Neural progenitor cell (in vitro differentiated cells): ENCODE measurements around the gene VPS41. TPM values are rescaled to one million over a fixed set of nuclear protein-coding genes. Genes with fewer than 3 reads are reported as not detected.

Experiments
- DNase-seq: peaks from one replicate; pipeline ENCODE4 v3.0.0-alpha.2; 2016; ENCODE audit warnings: low spot score
- H2AFZ ChIP-seq: fragments of 200-600 bp; sonication (generic); replicated peaks from 2 replicates; pipeline ENCODE4 v1.6.1; 2016; ENCODE audit warnings: antibody characterized with exemption
- H3F3A ChIP-seq: fragments of 200-600 bp; sonication (generic); 2 replicates; pipeline ENCODE4 v1.6.1; 2016; ENCODE audit warnings: antibody characterized with exemption, low read depth
- H3K27ac ChIP-seq: fragments of 200-600 bp; sonication (generic); 2 replicates; pipeline ENCODE4 v1.5.1; 2016; ENCODE audit warnings: mild to moderate bottlenecking
- H3K27me3 ChIP-seq: fragments of 200-600 bp; sonication (generic); 2 replicates; pipeline ENCODE4 v1.6.1; 2016; ENCODE audit warnings: mild to moderate bottlenecking, moderate library complexity
- H3K36me3 ChIP-seq: fragments of 200-600 bp; sonication (generic); 2 replicates; pipeline ENCODE4 v1.5.1; 2016
- H3K4me1 ChIP-seq: fragments of 200-600 bp; sonication (generic); 2 replicates; pipeline ENCODE4 v1.6.1; 2016; ENCODE audit warnings: mixed run types
- H3K4me2 ChIP-seq: fragments of 200-600 bp; sonication (generic); 2 replicates; pipeline ENCODE4 v1.6.1; 2016
- H3K4me3 ChIP-seq: fragments of 200-600 bp; sonication (generic); 2 replicates; pipeline ENCODE4 v1.5.1; 2016
- H3K79me2 ChIP-seq: fragments of 200-600 bp; sonication (generic); 2 replicates; pipeline ENCODE4 v1.6.1; 2016; ENCODE audit warnings: low read depth
- H3K9ac ChIP-seq: fragments of 200-600 bp; sonication (generic); 2 replicates; pipeline ENCODE4 v1.6.1; 2016
- H3K9me3 ChIP-seq: fragments of 200-600 bp; sonication (generic); 2 replicates; pipeline ENCODE4 v1.5.1; 2016; ENCODE audit warnings: low read depth
- H4K20me1 ChIP-seq: fragments of 200-600 bp; sonication (generic); 2 replicates; pipeline ENCODE4 v1.6.1; 2016; ENCODE audit warnings: low read depth
- H3K27ac Mint-ChIP-seq: 3 replicates; pipeline ENCODE4 v1.8.0; 2021; ENCODE audit warnings: mixed read lengths
- H3K27me3 Mint-ChIP-seq: 2 replicates; pipeline ENCODE4 v1.8.0; 2022; ENCODE audit warnings: low read depth, mild to moderate bottlenecking, inconsistent platforms, moderate library complexity, mixed read lengths; ENCODE audit not compliant: insufficient read depth
- H3K36me3 Mint-ChIP-seq: 3 replicates; pipeline ENCODE4 v1.8.0; 2021; ENCODE audit warnings: mixed read lengths
- H3K4me1 Mint-ChIP-seq: 3 replicates; pipeline ENCODE4 v1.8.0; 2021; ENCODE audit warnings: mixed read lengths
- H3K4me3 Mint-ChIP-seq: 3 replicates; pipeline ENCODE4 v1.8.0; 2021; ENCODE audit warnings: mild to moderate bottlenecking, moderate library complexity, mixed read lengths
- H3K9me3 Mint-ChIP-seq: 3 replicates; pipeline ENCODE4 v1.8.0; 2020; ENCODE audit warnings: mixed read lengths
- EZH2 ChIP-seq: fragments of 200-600 bp; sonication (generic); IDR thresholded peaks from 2 replicates; pipeline ENCODE4 v1.6.1; 2017; ENCODE audit warnings: antibody characterized with exemption, mild to moderate bottlenecking, moderate library complexity
- EZH2phosphoT487 ChIP-seq: fragments of 200-600 bp; sonication (generic); IDR thresholded peaks from 2 replicates; pipeline ENCODE4 v1.6.1; 2017; ENCODE audit warnings: antibody characterized with exemption
- total RNA-seq: library from RNA; depleted of rRNA; stranded (reverse); fragments of >200 nt; gene quantifications from 2 replicates; pipeline ENCODE4 v1.2.3, GENCODE V29; 2015; ENCODE audit warnings: low replicate concordance
- TF ChIP-seq, protein P1 (sequence below): fragments of 200-600 bp; sonication (generic); IDR thresholded peaks from 2 replicates; pipeline ENCODE4 v1.5.1; 2017; ENCODE audit warnings: antibody characterized with exemption, mild to moderate bottlenecking

VPS41 gene
- total RNA-seq, 1 donor from 2014 or later: 92.3 TPM

DNA sequence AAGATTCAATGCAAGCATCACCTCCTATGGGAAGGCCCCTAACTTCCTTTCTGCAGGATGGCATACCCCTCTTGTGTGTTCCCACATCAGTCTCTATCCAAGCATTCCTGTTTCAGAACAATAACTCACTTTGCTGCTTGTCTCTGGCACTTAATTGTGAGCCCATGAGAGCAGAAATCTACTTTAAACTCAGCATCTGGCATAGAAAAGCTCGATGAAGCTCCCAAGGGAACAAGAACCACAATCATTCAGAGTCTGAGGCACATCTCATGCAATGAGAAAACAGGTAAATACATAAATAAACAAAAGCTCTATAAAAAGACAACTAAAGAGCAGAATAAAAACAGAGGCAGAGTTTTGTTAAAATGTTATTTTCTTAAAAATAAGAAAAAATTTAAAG is 66.2 kb downstream of the VPS41 start:
- H3K9me3 ChIP-seq: no peaks in the 10 kb centered on the region
- Mint-ChIP-seq H3K4me3 (no peak overlapping the region), H3K27ac (no peak overlapping the region)

DNA sequence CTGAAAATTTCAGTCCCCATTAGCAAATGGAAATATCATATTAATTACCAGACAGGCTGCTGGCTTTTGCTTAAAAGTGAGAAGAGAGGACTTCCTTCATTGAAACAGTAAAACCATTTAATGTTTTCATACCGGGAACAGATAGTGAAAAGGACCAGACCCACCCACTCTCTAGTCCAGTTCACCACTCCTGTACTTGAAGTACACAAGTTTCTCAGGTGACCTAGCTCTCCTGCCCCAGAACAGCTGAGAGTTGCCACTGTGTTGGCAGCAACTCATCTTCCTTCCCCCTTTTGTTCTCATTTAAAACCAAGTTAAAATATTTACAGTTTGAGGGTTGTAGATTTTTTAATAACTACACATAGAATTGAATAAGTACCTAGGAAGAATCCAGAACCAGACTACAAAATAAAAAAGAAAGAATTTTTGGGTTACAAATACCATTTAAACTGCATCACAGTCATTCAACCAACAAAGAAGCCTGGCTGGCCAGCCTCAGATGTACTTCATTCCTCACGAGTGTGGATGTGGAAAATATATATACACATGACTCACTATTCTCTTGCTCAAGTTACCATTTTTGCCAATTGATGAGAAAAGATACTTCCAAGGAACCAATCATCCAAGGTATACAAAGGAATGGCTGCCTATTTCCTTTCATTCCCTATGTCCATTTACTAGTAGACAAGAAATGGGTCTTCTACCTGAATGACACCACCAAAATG is 68.1 kb downstream of the VPS41 start:
- H3K36me3 ChIP-seq: no peaks in the 10 kb centered on the region
- no peak overlapping the region for H3K4me2 ChIP-seq
- H3F3A ChIP-seq: no peaks in the 10 kb centered on the region
- H2AFZ ChIP-seq: no peak overlapping the region
- H3K4me1 ChIP-seq: peaks cover 5% of the 10 kb centered on the region
- H3K36me3 Mint-ChIP-seq: no peaks in the 10 kb centered on the region
- no peaks in the 10 kb centered on the region for H3K9me3 ChIP-seq
- TF ChIP-seq EZH2 (no peak), EZH2phosphoT487 (no peak)
- TF ChIP-seq, protein P1, sequence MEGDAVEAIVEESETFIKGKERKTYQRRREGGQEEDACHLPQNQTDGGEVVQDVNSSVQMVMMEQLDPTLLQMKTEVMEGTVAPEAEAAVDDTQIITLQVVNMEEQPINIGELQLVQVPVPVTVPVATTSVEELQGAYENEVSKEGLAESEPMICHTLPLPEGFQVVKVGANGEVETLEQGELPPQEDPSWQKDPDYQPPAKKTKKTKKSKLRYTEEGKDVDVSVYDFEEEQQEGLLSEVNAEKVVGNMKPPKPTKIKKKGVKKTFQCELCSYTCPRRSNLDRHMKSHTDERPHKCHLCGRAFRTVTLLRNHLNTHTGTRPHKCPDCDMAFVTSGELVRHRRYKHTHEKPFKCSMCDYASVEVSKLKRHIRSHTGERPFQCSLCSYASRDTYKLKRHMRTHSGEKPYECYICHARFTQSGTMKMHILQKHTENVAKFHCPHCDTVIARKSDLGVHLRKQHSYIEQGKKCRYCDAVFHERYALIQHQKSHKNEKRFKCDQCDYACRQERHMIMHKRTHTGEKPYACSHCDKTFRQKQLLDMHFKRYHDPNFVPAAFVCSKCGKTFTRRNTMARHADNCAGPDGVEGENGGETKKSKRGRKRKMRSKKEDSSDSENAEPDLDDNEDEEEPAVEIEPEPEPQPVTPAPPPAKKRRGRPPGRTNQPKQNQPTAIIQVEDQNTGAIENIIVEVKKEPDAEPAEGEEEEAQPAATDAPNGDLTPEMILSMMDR: no peak
- H3K4me1 Mint-ChIP-seq: no peaks in the 10 kb centered on the region
- no peak overlapping the region for H3K4me3 Mint-ChIP-seq
- H3K27ac Mint-ChIP-seq: no peak overlapping the region
- peaks cover 3% of the 10 kb centered on the region for H4K20me1 ChIP-seq
- no peaks in the 10 kb centered on the region for H3K27me3 ChIP-seq
- no peak overlapping the region for H3K9ac ChIP-seq
- no peak overlapping the region for H3K4me3 ChIP-seq
- no peak for DNase-seq
- H3K79me2 ChIP-seq: peaks cover 19% of the 10 kb centered on the region
- H3K27ac ChIP-seq: no peak overlapping the region
- H3K9me3 Mint-ChIP-seq: no peaks in the 10 kb centered on the region
- no peaks in the 10 kb centered on the region for H3K27me3 Mint-ChIP-seq

More for the DNA sequence above, 66.2 kb downstream of the VPS41 start:
- H3K9me3 Mint-ChIP-seq: no peaks in the 10 kb centered on the region
- Histone ChIP-seq H3K27ac (no peak overlapping the region), H3K9ac (no peak overlapping the region), H2AFZ (no peak overlapping the region), H4K20me1 (peaks cover 3% of the 10 kb centered on the region), H3K4me3 (no peak overlapping the region), H3K79me2 (peaks cover 19% of the 10 kb centered on the region), H3K27me3 (no peaks in the 10 kb centered on the region), H3F3A (no peaks in the 10 kb centered on the region), H3K4me1 (peaks cover 5% of the 10 kb centered on the region), H3K4me2 (no peak overlapping the region), H3K36me3 (no peaks in the 10 kb centered on the region)
- H3K36me3 Mint-ChIP-seq: no peaks in the 10 kb centered on the region
- TF ChIP-seq EZH2phosphoT487 (no peak), EZH2 (no peak)
- TF ChIP-seq, protein P1: no peak
- no peaks in the 10 kb centered on the region for H3K4me1 Mint-ChIP-seq
- H3K27me3 Mint-ChIP-seq: no peaks in the 10 kb centered on the region
- no peak for DNase-seq

DNA sequence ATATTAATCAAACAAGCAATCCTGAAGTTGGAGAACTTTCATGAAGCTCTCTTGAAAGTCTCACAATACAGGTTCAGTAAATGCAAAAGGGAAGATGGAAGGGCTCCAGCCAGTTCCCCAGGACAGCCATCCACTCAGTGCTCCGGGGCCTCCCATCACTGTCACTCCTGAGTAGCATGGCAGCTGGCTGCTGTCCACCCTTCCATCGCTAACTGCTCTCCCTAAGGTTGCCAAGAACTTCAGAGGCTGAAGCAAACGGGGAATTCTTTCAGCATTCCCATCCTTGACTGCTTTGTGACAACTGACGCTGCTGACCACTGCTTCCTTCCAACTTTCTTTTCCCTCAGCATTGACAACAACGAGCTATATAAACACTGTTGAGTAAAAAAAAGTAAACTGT is 69.1 kb downstream of the VPS41 start:
- Histone ChIP-seq H3F3A (no peaks in the 10 kb centered on the region), H4K20me1 (peaks cover 2% of the 10 kb centered on the region), H3K4me2 (no peak overlapping the region), H3K27ac (no peak overlapping the region), H3K4me3 (no peak overlapping the region), H3K27me3 (no peaks in the 10 kb centered on the region), H3K36me3 (no peaks in the 10 kb centered on the region), H3K9ac (no peak overlapping the region), H3K79me2 (peaks cover 15% of the 10 kb centered on the region), H3K9me3 (no peaks in the 10 kb centered on the region), H3K4me1 (peaks cover 5% of the 10 kb centered on the region), H2AFZ (no peak overlapping the region)
- Mint-ChIP-seq H3K9me3 (no peaks in the 10 kb centered on the region), H3K4me3 (no peak overlapping the region), H3K27ac (no peak overlapping the region), H3K36me3 (no peaks in the 10 kb centered on the region), H3K4me1 (no peaks in the 10 kb centered on the region), H3K27me3 (no peaks in the 10 kb centered on the region)
- no peak for DNase-seq
- no peak for TF ChIP-seq EZH2phosphoT487
- TF ChIP-seq, protein P1: no peak
- no peak for TF ChIP-seq EZH2
